ENCODE data around the gene CFAP46.

DNA sequence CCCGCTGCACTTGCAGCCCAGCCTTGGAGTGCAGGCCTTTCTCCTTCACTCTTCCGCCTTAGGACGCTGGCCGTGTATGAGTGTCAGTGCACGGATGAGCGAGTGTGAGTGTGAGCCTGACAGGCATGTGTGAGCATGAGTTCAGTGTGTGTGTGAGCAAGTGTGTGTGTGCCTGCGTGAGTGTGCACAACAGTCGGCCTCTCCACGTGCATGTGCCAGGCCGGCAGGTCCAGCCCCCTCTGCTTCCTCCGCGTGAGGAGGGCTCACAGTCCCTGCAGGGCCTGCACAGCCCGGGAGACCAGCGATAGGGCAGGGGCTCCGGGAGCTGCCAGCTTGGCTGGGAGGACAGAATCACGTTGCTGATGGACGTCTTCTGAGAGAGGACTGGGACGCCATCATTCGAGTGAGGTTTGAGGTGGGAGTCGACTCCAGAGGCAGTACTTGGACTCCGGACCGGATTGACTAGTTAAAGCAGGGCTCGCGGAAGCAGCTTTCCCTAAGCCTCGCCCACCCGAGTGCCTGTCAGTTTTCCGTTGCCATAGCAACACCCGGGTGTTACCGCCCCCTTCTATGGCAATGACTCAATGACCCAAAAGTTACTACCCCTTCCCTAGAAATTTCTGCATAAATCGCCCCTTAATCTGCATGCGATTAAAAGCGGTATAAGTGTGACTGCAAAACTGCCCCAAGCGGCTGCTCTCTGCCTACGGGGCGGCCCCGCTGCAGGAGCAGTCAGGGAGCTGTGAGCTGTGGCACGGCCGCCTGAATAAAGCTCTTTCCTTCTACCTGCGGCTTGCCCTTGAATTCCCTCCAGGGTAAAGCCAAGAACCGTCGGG is 19.6 kb upstream of the CFAP46 start:
- TF ChIP-seq, protein P1, sequence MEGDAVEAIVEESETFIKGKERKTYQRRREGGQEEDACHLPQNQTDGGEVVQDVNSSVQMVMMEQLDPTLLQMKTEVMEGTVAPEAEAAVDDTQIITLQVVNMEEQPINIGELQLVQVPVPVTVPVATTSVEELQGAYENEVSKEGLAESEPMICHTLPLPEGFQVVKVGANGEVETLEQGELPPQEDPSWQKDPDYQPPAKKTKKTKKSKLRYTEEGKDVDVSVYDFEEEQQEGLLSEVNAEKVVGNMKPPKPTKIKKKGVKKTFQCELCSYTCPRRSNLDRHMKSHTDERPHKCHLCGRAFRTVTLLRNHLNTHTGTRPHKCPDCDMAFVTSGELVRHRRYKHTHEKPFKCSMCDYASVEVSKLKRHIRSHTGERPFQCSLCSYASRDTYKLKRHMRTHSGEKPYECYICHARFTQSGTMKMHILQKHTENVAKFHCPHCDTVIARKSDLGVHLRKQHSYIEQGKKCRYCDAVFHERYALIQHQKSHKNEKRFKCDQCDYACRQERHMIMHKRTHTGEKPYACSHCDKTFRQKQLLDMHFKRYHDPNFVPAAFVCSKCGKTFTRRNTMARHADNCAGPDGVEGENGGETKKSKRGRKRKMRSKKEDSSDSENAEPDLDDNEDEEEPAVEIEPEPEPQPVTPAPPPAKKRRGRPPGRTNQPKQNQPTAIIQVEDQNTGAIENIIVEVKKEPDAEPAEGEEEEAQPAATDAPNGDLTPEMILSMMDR (IDR thresholded peaks at IDR 0.05 in 8 of 11, conservative IDR thresholded peaks at IDR 0.05 in 3 of 11): no peak
- TF ChIP-seq POLR2A (IDR thresholded peaks at IDR 0.05): no peak

All from spleen (tissue), 7 donors.